Osteoblast (primary cell): ENCODE measurements around the gene VWA2. TPM values are rescaled to one million over a fixed set of nuclear protein-coding genes. Genes with fewer than 3 reads are reported as not detected.

Experiments used
- DNase-seq: peaks from one replicate; pipeline ENCODE4 v3.0.0; 2011; ENCODE audit warnings: low spot score, mixed read lengths; ENCODE audit not compliant: insufficient read length; ENCODE audit errors: missing footprints
- H2AFZ ChIP-seq: 2 replicates; pipeline ENCODE4 v1.6.0; 2011; ENCODE audit warnings: mild to moderate bottlenecking, low read length
- H3K27ac ChIP-seq: 2 replicates; pipeline ENCODE4 v1.5.1; 2011; ENCODE audit warnings: mild to moderate bottlenecking, low read depth, low read length, moderate library complexity
- H3K27me3 ChIP-seq: 2 replicates; pipeline ENCODE4 v1.6.0; 2012; ENCODE audit warnings: mild to moderate bottlenecking, control low read depth, inconsistent platforms, low read length, moderate library complexity; ENCODE audit not compliant: insufficient read depth
- H3K36me3 ChIP-seq: 2 replicates; pipeline ENCODE4 v1.5.1; 2011; ENCODE audit warnings: mild to moderate bottlenecking, low read length, control low read depth, moderate library complexity; ENCODE audit not compliant: insufficient read depth
- H3K4me1 ChIP-seq: 2 replicates; pipeline ENCODE4 v1.5.1; 2011; ENCODE audit warnings: mild to moderate bottlenecking, low read length, control low read depth, moderate library complexity; ENCODE audit not compliant: insufficient read depth
- H3K4me2 ChIP-seq: 2 replicates; pipeline ENCODE4 v1.6.0; 2011; ENCODE audit warnings: mild to moderate bottlenecking, low read length; ENCODE audit not compliant: insufficient read depth
- H3K4me3 ChIP-seq: fragments of 200-600 bp; sonication (generic); 3 replicates; pipeline ENCODE4 v1.5.1; 2012; ENCODE audit warnings: mild to moderate bottlenecking, low read length, inconsistent platforms; ENCODE audit not compliant: insufficient read depth
- H3K79me2 ChIP-seq: 2 replicates; pipeline ENCODE4 v1.6.0; 2012; ENCODE audit warnings: mild to moderate bottlenecking, low read length, control low read depth, inconsistent platforms; ENCODE audit not compliant: insufficient read depth
- H3K9me3 ChIP-seq: 2 replicates; pipeline ENCODE4 v1.5.1; 2011; ENCODE audit warnings: low read depth, low read length, control low read depth
- H4K20me1 ChIP-seq: 2 replicates; pipeline ENCODE4 v1.6.0; 2012; ENCODE audit warnings: mild to moderate bottlenecking, low read length, control low read depth; ENCODE audit not compliant: insufficient read depth
- total RNA-seq: library from RNA; depleted of rRNA; stranded (reverse); fragments of >200 nt; gene quantifications from 2 replicates; pipeline ENCODE4 v1.2.3, GENCODE V29; 2012
- TF ChIP-seq, protein P1 (sequence below): IDR thresholded peaks from 2 replicates; pipeline ENCODE4 v1.5.1; 2011; ENCODE audit warnings: mild to moderate bottlenecking, low read depth, low read length, moderate library complexity; ENCODE audit errors: extremely low read depth

Gene VWA2
- total RNA-seq, 1 donor, result under 0.01 TPM

DNA sequence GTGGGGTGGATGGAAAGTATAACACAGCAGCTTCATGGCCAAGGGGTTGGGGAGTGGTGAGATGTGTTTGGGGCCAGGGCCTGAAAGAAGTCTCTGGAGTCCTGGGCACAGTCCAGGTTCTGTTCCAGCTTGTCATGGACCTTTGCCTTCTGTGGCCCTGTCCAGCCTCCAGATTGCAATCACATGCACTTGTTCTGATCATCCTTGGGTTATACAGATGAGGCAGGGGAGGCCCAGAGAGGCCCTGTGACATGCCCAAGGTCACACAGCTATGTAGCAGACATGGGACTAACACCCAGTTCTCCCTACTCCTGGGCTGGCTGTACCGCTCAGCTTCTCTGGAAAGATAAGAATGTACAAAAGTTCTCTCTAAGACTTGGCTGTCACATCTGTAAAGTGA, 11.7 kb downstream of the VWA2 start:
- Histone ChIP-seq H3K4me2 (no peak overlapping the region), H3K4me1 (no peaks in the 10 kb centered on the region), H3K4me3 (no peak overlapping the region), H3K9me3 (no peaks in the 10 kb centered on the region), H4K20me1 (no peaks in the 10 kb centered on the region), H3K27me3 (no peaks in the 10 kb centered on the region), H3K27ac (no peak overlapping the region), H2AFZ (no peak overlapping the region), H3K36me3 (no peaks in the 10 kb centered on the region), H3K79me2 (no peaks in the 10 kb centered on the region)
- no peak for DNase-seq
- TF ChIP-seq, protein P1, sequence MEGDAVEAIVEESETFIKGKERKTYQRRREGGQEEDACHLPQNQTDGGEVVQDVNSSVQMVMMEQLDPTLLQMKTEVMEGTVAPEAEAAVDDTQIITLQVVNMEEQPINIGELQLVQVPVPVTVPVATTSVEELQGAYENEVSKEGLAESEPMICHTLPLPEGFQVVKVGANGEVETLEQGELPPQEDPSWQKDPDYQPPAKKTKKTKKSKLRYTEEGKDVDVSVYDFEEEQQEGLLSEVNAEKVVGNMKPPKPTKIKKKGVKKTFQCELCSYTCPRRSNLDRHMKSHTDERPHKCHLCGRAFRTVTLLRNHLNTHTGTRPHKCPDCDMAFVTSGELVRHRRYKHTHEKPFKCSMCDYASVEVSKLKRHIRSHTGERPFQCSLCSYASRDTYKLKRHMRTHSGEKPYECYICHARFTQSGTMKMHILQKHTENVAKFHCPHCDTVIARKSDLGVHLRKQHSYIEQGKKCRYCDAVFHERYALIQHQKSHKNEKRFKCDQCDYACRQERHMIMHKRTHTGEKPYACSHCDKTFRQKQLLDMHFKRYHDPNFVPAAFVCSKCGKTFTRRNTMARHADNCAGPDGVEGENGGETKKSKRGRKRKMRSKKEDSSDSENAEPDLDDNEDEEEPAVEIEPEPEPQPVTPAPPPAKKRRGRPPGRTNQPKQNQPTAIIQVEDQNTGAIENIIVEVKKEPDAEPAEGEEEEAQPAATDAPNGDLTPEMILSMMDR, result no peak

DNA sequence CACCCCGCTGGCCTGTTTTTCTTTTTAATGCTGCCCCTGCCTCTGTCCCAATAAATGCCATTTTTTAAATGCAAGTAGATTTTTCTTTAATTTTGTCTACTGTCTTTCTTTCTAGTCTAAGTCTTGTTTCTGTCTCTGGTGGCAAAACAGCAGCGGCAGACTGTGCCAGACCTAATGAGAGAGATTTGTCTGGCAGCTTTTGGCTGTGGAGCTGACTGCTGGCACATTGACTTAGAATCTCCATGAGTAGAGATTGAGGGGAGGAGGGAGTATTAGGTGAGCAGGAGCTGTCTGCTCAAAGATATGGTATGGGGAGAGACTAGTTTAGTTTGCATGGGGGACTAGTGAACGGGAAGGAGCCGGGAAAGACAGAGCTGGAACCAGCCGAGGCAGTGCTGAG, 13.0 kb downstream of the VWA2 start:
- H3K36me3 ChIP-seq, result no peaks in the 10 kb centered on the region

DNA sequence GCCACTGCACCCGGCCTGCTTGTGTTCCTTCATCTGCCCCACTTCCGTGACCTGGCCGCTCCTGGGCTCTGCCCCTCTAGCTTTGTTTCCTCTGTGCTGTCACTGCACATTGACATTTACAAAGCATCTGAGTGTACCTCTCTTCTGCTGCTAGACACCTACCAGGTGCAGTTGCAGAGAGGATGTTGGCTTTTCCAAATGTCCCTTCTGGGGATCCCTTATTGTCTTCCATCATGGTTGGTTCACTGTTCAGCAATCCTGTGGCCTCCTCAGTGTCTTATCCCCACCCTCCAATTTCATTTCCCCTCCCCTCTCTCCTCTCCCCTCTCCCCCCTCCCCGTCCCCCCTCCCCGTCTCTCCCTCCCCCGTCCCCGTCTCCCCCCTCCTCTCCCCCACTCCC, 13.8 kb downstream of the VWA2 start:
- Histone ChIP-seq H3K4me2 (no peak overlapping the region), H3K27ac (no peak overlapping the region), H4K20me1 (no peaks in the 10 kb centered on the region), H3K79me2 (no peaks in the 10 kb centered on the region), H3K4me3 (no peak overlapping the region), H3K36me3 (no peaks in the 10 kb centered on the region), H3K4me1 (no peaks in the 10 kb centered on the region), H3K9me3 (no peaks in the 10 kb centered on the region), H3K27me3 (no peaks in the 10 kb centered on the region), H2AFZ (no peak overlapping the region)
- no peak for DNase-seq
- TF ChIP-seq, protein P1, result no peak

More for the DNA sequence above, 13.0 kb downstream of the VWA2 start:
- TF ChIP-seq, protein P1, result no peak
- Histone ChIP-seq H4K20me1 (no peaks in the 10 kb centered on the region), H3K9me3 (no peaks in the 10 kb centered on the region), H3K27ac (no peak overlapping the region), H3K4me3 (no peak overlapping the region), H2AFZ (no peak overlapping the region), H3K4me1 (no peaks in the 10 kb centered on the region), H3K4me2 (no peak overlapping the region), H3K27me3 (no peaks in the 10 kb centered on the region), H3K79me2 (no peaks in the 10 kb centered on the region)
- no peak for DNase-seq

DNA sequence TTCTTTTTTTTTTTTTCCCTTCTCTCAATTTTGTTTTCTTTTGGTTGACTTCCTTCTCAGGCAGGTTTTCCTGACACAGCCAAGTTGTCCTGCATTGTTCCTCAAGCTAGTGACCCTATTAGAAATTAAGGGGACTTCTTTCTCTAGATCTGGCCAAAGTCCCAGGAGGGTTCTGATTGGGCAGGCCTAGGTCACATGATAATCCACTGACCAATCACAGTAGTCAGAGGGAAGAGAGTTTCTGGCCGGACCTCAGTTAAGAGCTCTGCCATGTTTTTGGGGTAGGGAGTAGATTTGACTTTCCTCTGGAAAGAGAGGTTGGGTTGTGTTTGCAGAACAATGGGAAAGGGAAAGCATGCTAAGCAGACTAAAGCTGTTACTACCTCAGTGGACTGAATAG, 16.2 kb downstream of the VWA2 start:
- Histone ChIP-seq H3K36me3 (no peaks in the 10 kb centered on the region), H3K79me2 (no peaks in the 10 kb centered on the region), H2AFZ (no peak overlapping the region), H3K4me1 (peaks cover 4% of the 10 kb centered on the region), H3K27ac (no peak overlapping the region), H3K27me3 (peaks cover 4% of the 10 kb centered on the region), H3K4me3 (no peak overlapping the region), H4K20me1 (no peaks in the 10 kb centered on the region), H3K9me3 (no peaks in the 10 kb centered on the region), H3K4me2 (no peak overlapping the region)
- TF ChIP-seq, protein P1, result no peak
- DNase-seq, result no peak
